OCI-LY3 (cell line): ENCODE data around the gene CYB561D1.

ENCODE experiments used
- CTCF ChIP-seq: fragments of 200-600, 300-600 bp; sonication (generic); IDR thresholded peaks from 2 replicates; pipeline ENCODE4 v1.5.1; 2014; ENCODE audit warnings: antibody characterized with exemption, low read length, low read depth
- EZH2phosphoT487 ChIP-seq: fragments of 200-600 bp; shearing (Covaris generic); IDR thresholded peaks from 2 replicates; pipeline ENCODE4 v1.6.1; 2018; ENCODE audit warnings: antibody characterized with exemption, mixed run types, low read depth

DNA sequence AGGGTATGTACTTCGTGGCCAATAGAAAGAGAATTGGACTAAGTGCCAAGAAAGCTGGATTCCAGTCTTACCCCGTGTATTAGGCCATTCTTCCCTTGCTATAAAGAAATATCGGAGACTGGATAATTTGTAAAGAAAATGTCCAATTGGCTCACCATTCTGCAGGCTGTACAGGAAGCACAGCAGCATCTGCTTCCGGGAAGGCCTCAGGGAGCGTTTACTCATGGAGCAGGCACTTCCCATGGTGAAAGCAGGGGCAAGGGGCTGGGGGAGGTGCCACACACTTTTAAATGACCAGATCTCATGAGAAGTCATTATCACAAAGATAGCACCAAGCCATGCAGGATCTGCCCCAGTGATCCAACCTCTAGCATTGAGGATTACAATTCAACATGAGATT is 23.4 kb downstream of the CYB561D1 start:
- TF ChIP-seq EZH2phosphoT487 = no peak
- TF ChIP-seq CTCF = no peak
